ENCODE measurements around the gene PLEKHM2.

- no peak for TF ChIP-seq CTCF (optimal IDR thresholded peaks at IDR 0.05 in 1 of 3, IDR thresholded peaks at IDR 0.05 in 1 of 3, conservative IDR thresholded peaks at IDR 0.05 in 1 of 3; ENCODE audit: extremely low read depth in 1 of 3, insufficient read depth in 2 of 3, low read length in 3 of 3)
- no peak for TF ChIP-seq EZH2 (IDR thresholded peaks at IDR 0.05; ENCODE audit: low read length)
These were observed 34.2 kb upstream of the PLEKHM2 start for GRCh38 chr1:15649937-15650336.

Measured in keratinocyte (primary cell).